GM23338 (cell line): ENCODE results near the gene AIF1L. TPM values are rescaled to one million over a fixed set of nuclear protein-coding genes. Genes with fewer than 3 reads are reported as not detected.

ENCODE experiments used
- ATAC-seq: fragments of 200-7000 bp; cut with Tn5 transposase; 3 replicates; pipeline ENCODE4 v1.9.1; 2020
- DNase-seq: peaks from one replicate; pipeline ENCODE4 v3.0.0-alpha.2; 2015; ENCODE audit warnings: low spot score
- H2AFZ ChIP-seq: fragments of 200-600 bp; sonication (generic); 2 replicates; pipeline ENCODE4 v1.8.0; 2016; ENCODE audit warnings: antibody characterized with exemption, mild to moderate bottlenecking, moderate library complexity
- H3F3A ChIP-seq: fragments of 200-600 bp; sonication (generic); replicated peaks from 2 replicates; pipeline ENCODE4 v1.8.0; 2017; ENCODE audit warnings: antibody characterized with exemption, mixed run types, low read depth
- H3K27ac ChIP-seq: fragments of 200-600 bp; sonication (generic); 2 replicates; pipeline ENCODE4 v1.6.1; 2016; ENCODE audit warnings: low read depth
- H3K27me3 ChIP-seq: fragments of 200-600 bp; sonication (generic); 2 replicates; pipeline ENCODE4 v1.8.0; 2016; ENCODE audit warnings: mild to moderate bottlenecking, mixed run types, moderate library complexity; ENCODE audit not compliant: insufficient read depth
- H3K36me3 ChIP-seq: fragments of 200-600 bp; sonication (generic); 2 replicates; pipeline ENCODE4 v1.8.0; 2016; ENCODE audit warnings: mild to moderate bottlenecking; ENCODE audit not compliant: insufficient read depth
- H3K4me1 ChIP-seq: fragments of 200-600 bp; sonication (generic); 2 replicates; pipeline ENCODE4 v1.8.0; 2016; ENCODE audit warnings: mild to moderate bottlenecking, moderate library complexity; ENCODE audit not compliant: insufficient read depth
- H3K4me2 ChIP-seq: fragments of 200-600 bp; sonication (generic); 2 replicates; pipeline ENCODE4 v1.7.1; 2017; ENCODE audit warnings: mixed run types
- H3K4me3 ChIP-seq: fragments of 200-600 bp; sonication (generic); 2 replicates; pipeline ENCODE4 v1.6.1; 2016; ENCODE audit warnings: mixed run types
- H3K79me2 ChIP-seq: fragments of 200-600 bp; sonication (generic); replicated peaks from 2 replicates; pipeline ENCODE4 v1.8.0; 2017; ENCODE audit warnings: mild to moderate bottlenecking; ENCODE audit not compliant: insufficient read depth
- H3K9me2 ChIP-seq: fragments of 200-600 bp; sonication (generic); 2 replicates; pipeline ENCODE4 v1.8.0; 2017; ENCODE audit not compliant: insufficient read depth
- H4K20me1 ChIP-seq: fragments of 200-600 bp; sonication (generic); replicated peaks from 2 replicates; pipeline ENCODE4 v1.8.0; 2017; ENCODE audit warnings: mild to moderate bottlenecking; ENCODE audit not compliant: insufficient read depth
- H3K27ac Mint-ChIP-seq: 2 replicates; pipeline ENCODE4 v1.8.0; 2020; ENCODE audit warnings: inconsistent platforms, mild to moderate bottlenecking, moderate library complexity, mixed read lengths
- H3K27me3 Mint-ChIP-seq: 3 replicates; pipeline ENCODE4 v1.8.0; 2022; ENCODE audit warnings: low read depth, mild to moderate bottlenecking, moderate library complexity, mixed read lengths, inconsistent platforms; ENCODE audit not compliant: insufficient read depth, poor library complexity
- H3K36me3 Mint-ChIP-seq: 3 replicates; pipeline ENCODE4 v1.8.0; 2021; ENCODE audit warnings: low read depth, mild to moderate bottlenecking, inconsistent platforms, moderate library complexity, mixed read lengths
- H3K4me1 Mint-ChIP-seq: 3 replicates; pipeline ENCODE4 v1.8.0; 2020; ENCODE audit warnings: mild to moderate bottlenecking, inconsistent platforms, mixed read lengths
- H3K4me3 Mint-ChIP-seq: 3 replicates; pipeline ENCODE4 v1.8.0; 2021; ENCODE audit warnings: moderate library complexity, mild to moderate bottlenecking, inconsistent platforms, mixed read lengths
- H3K9me3 Mint-ChIP-seq: 3 replicates; pipeline ENCODE4 v1.8.0; 2020; ENCODE audit warnings: moderate library complexity, mild to moderate bottlenecking, inconsistent platforms, mixed read lengths
- CREB1 ChIP-seq: fragments of 250-450 bp; sonication (Bioruptor Pico); IDR thresholded peaks from 2 replicates; pipeline ENCODE4 v1.5.0; 2020; ENCODE audit warnings: low read depth, mild to moderate bottlenecking, moderate library complexity
- EZH2 ChIP-seq: fragments of 200-600 bp; sonication (generic); IDR thresholded peaks from one replicate; pipeline ENCODE4 v1.8.0; 2017; ENCODE audit warnings: antibody characterized with exemption, mild to moderate bottlenecking, low read depth; ENCODE audit not compliant: unreplicated experiment
- JUNB ChIP-seq: IDR thresholded peaks from one replicate; pipeline ENCODE4 v1.6.1; 2016; ENCODE audit warnings: antibody characterized with exemption; ENCODE audit not compliant: unreplicated experiment
- polyA plus RNA-seq: library from polyadenylated mRNA; unstranded; fragments of >200 nt; fragmentation: Nextera tagmentation; extraction: Ambion mirVana; gene quantifications from 2 replicates; pipeline ENCODE4 v1.2.1, GENCODE V29; 2016
- total RNA-seq: library from RNA; depleted of rRNA; stranded (reverse); fragments of >200 nt; shearing (Covaris generic); gene quantifications from 2 replicates; pipeline ENCODE4 v1.2.3, GENCODE V29; 2014
- TF ChIP-seq, protein P1 (sequence below), 2 experiments: fragments of 200-600 bp in 1 of 2; sonication (generic) in 1 of 2; conservative IDR thresholded peaks; 2 replicates each; pipeline versions ENCODE4 v1.5.1 to v1.6.1; 2016 to 2017; ENCODE audit warnings: antibody characterized with exemption in 2 of 2, low read depth in 2 of 2, mild to moderate bottlenecking in 2 of 2, moderate library complexity in 1 of 2
- TF ChIP-seq, protein P2 (sequence below): fragments of 250-450 bp; sonication (Bioruptor Pico); IDR thresholded peaks from 2 replicates; pipeline ENCODE4 v1.5.0; 2020; ENCODE audit warnings: mild to moderate bottlenecking, moderate library complexity

The AIF1L gene
- total and polyA plus RNA-seq, 2 experiments from 2014 or later, result 76.4 to 87.8 TPM

DNA sequence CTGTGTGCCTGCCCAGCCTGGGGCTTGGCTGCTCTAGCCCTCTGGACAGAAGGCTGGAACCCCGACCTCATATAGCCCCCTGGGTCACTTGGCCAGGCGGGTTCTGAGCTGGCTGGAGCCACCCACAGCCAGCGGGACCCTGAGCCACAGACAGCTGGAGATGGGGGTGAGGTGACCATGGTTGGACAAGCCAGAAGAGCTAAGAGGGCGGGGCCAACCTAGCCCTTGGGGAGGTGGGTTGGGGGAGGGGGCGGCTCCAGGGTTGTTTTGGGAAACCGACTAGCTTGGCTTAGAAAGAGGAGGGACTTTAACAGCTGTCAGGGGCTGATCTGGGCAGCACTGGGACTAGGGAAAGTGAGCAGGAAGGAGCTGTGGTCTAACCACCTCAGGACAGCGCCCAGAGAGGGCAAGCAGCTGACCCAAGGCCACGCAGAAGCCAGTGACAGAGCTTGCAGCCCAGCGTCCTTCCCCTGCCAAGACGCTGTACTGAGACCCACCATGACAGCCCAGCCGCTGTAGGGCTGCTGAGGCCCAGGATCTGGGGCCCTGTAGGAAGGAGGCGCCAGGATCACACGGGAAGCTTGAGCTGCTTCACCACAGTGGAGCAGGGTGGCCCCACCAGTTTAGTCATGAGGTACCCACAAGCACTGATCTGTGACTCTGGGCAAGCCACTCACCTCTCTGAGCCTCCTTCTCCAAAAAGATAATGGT is 2.2 kb downstream of the AIF1L start:
- peaks cover 20% of the 10 kb centered on the region for H3K79me2 ChIP-seq
- Mint-ChIP-seq H3K36me3 (peaks cover 34% of the 10 kb centered on the region), H3K4me1 (peaks cover 59% of the 10 kb centered on the region), H3K27me3 (peaks cover 19% of the 10 kb centered on the region), H3K4me3 (peak overlapping the region; percentile 75), H3K27ac (peak overlapping the region; percentile 79), H3K9me3 (no peaks in the 10 kb centered on the region; the same call in 2 of the 3 replicates)
- peaks cover 51% of the 10 kb centered on the region for H3K4me1 ChIP-seq
- H3F3A ChIP-seq, result peaks cover 16% of the 10 kb centered on the region
- peak overlapping the region; percentile 85; the same call in 1 of the 2 replicates for H3K4me3 ChIP-seq
- H3K27me3 ChIP-seq, result no peaks in the 10 kb centered on the region
- DNase-seq (peak; percentile 50), ATAC-seq (no peak; the same call in 2 of the 3 replicates)
- H3K36me3 ChIP-seq, result no peaks in the 10 kb centered on the region
- H4K20me1 ChIP-seq, result no peaks in the 10 kb centered on the region; the same call in 1 of the 2 replicates
- H3K4me2 ChIP-seq, result peak overlapping the region; percentile 81
- H3K9me2 ChIP-seq, result no peaks in the 10 kb centered on the region
- H2AFZ ChIP-seq, result no peak overlapping the region
- no peak for TF ChIP-seq JUNB
- TF ChIP-seq, protein P1, sequence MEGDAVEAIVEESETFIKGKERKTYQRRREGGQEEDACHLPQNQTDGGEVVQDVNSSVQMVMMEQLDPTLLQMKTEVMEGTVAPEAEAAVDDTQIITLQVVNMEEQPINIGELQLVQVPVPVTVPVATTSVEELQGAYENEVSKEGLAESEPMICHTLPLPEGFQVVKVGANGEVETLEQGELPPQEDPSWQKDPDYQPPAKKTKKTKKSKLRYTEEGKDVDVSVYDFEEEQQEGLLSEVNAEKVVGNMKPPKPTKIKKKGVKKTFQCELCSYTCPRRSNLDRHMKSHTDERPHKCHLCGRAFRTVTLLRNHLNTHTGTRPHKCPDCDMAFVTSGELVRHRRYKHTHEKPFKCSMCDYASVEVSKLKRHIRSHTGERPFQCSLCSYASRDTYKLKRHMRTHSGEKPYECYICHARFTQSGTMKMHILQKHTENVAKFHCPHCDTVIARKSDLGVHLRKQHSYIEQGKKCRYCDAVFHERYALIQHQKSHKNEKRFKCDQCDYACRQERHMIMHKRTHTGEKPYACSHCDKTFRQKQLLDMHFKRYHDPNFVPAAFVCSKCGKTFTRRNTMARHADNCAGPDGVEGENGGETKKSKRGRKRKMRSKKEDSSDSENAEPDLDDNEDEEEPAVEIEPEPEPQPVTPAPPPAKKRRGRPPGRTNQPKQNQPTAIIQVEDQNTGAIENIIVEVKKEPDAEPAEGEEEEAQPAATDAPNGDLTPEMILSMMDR (conservative IDR thresholded peaks at IDR 0.05; ENCODE audit: low read depth in 2 of 2), result peak in 1 of 2 experiments; percentile 9; a peak in 1 of 4 replicates
- H3K27ac ChIP-seq, result 0 out of 2 replicates have a peak overlapping the region, but pooled peaks have one; percentile 59

DNA sequence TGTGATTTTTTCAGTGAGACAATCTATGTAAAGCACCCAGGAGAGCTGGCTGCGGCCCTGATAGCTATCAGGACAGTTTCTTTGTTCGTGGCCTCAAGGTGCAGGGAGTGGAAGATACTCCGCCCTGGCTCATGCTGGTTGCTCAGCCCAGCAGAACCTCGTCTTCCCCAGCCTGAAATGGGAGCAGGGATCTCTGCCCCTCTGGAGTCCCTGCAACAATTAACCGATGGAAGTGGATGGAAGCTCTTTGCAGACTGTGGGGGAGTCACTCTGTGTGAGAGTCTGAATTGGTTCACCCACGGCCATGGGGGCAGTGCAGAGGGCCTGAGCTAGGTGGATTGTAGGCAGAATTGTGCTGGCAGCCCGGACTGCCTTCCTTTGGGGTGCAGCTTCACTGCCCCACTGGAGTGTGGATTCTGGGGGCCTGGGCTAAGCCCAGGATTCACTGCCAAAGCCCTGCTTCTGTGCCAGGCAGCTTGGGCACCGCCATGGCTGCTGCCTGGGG is 2.8 kb downstream of the AIF1L start:
- H3K27ac ChIP-seq, result 0 out of 2 replicates have a peak overlapping the region, but pooled peaks have one; percentile 84
- TF ChIP-seq, protein P1 (conservative IDR thresholded peaks at IDR 0.05; ENCODE audit: low read depth in 2 of 2), result no peak
- no peak for TF ChIP-seq CREB1 (CRISPR knock-in tag)
- TF ChIP-seq, protein P2, sequence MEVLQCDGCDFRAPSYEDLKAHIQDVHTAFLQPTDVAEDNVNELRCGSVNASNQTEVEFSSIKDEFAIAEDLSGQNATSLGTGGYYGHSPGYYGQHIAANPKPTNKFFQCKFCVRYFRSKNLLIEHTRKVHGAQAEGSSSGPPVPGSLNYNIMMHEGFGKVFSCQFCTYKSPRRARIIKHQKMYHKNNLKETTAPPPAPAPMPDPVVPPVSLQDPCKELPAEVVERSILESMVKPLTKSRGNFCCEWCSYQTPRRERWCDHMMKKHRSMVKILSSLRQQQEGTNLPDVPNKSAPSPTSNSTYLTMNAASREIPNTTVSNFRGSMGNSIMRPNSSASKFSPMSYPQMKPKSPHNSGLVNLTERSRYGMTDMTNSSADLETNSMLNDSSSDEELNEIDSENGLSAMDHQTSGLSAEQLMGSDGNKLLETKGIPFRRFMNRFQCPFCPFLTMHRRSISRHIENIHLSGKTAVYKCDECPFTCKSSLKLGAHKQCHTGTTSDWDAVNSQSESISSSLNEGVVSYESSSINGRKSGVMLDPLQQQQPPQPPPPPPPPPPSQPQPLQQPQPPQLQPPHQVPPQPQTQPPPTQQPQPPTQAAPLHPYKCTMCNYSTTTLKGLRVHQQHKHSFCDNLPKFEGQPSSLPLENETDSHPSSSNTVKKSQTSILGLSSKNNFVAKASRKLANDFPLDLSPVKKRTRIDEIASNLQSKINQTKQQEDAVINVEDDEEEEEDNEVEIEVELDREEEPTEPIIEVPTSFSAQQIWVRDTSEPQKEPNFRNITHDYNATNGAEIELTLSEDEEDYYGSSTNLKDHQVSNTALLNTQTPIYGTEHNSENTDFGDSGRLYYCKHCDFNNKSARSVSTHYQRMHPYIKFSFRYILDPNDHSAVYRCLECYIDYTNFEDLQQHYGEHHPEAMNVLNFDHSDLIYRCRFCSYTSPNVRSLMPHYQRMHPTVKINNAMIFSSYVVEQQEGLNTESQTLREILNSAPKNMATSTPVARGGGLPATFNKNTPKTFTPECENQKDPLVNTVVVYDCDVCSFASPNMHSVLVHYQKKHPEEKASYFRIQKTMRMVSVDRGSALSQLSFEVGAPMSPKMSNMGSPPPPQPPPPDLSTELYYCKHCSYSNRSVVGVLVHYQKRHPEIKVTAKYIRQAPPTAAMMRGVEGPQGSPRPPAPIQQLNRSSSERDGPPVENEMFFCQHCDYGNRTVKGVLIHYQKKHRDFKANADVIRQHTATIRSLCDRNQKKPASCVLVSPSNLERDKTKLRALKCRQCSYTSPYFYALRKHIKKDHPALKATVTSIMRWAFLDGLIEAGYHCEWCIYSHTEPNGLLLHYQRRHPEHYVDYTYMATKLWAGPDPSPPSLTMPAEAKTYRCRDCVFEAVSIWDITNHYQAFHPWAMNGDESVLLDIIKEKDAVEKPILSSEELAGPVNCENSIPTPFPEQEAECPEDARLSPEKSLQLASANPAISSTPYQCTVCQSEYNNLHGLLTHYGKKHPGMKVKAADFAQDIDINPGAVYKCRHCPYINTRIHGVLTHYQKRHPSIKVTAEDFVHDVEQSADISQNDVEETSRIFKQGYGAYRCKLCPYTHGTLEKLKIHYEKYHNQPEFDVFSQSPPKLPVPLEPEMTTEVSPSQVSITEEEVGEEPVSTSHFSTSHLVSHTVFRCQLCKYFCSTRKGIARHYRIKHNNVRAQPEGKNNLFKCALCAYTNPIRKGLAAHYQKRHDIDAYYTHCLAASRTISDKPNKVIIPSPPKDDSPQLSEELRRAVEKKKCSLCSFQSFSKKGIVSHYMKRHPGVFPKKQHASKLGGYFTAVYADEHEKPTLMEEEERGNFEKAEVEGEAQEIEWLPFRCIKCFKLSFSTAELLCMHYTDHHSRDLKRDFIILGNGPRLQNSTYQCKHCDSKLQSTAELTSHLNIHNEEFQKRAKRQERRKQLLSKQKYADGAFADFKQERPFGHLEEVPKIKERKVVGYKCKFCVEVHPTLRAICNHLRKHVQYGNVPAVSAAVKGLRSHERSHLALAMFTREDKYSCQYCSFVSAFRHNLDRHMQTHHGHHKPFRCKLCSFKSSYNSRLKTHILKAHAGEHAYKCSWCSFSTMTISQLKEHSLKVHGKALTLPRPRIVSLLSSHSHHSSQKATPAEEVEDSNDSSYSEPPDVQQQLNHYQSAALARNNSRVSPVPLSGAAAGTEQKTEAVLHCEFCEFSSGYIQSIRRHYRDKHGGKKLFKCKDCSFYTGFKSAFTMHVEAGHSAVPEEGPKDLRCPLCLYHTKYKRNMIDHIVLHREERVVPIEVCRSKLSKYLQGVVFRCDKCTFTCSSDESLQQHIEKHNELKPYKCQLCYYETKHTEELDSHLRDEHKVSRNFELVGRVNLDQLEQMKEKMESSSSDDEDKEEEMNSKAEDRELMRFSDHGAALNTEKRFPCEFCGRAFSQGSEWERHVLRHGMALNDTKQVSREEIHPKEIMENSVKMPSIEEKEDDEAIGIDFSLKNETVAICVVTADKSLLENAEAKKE, result no peak
- TF ChIP-seq EZH2, result no peak

More for the DNA sequence above, 2.8 kb downstream of the AIF1L start:
- Mint-ChIP-seq H3K9me3 (no peaks in the 10 kb centered on the region; the same call in 2 of the 3 replicates), H3K4me1 (peaks cover 65% of the 10 kb centered on the region), H3K27ac (peak overlapping the region; percentile 79), H3K27me3 (peaks cover 25% of the 10 kb centered on the region), H3K4me3 (no peak overlapping the region; the same call in 2 of the 3 replicates), H3K36me3 (peaks cover 34% of the 10 kb centered on the region)
- no peaks in the 10 kb centered on the region for H3K9me2 ChIP-seq
- H4K20me1 ChIP-seq, result no peaks in the 10 kb centered on the region; the same call in 1 of the 2 replicates
- H3K79me2 ChIP-seq, result peaks cover 20% of the 10 kb centered on the region
- peak overlapping the region; percentile 81 for H3K4me2 ChIP-seq
- H3K36me3 ChIP-seq, result no peaks in the 10 kb centered on the region
- H3F3A ChIP-seq, result peaks cover 16% of the 10 kb centered on the region
- DNase-seq, result no peak
- H3K27me3 ChIP-seq, result no peaks in the 10 kb centered on the region
- no peak overlapping the region for H2AFZ ChIP-seq
- ATAC-seq, result no peak
- H3K4me1 ChIP-seq, result peaks cover 57% of the 10 kb centered on the region
- H3K4me3 ChIP-seq, result no peak overlapping the region; the same call in 1 of the 2 replicates
